GM12891 (cell line): ENCODE measurements around the gene ZC2HC1B.

Source experiments
- PAX5 ChIP-seq: IDR thresholded peaks from 2 replicates; pipeline ENCODE4 v1.6.1; 2011; ENCODE audit warnings: low read length, moderate library complexity, mild to moderate bottlenecking; ENCODE audit not compliant: insufficient read depth, severe bottlenecking
- POLR2A ChIP-seq: IDR thresholded peaks from 2 replicates; pipeline ENCODE4 v1.6.1; 2011; ENCODE audit warnings: low read depth, low read length, control low read depth
- POLR2AphosphoS5 ChIP-seq: IDR thresholded peaks from 2 replicates; pipeline ENCODE4 v1.6.1; 2011; ENCODE audit warnings: low read depth, low read length, control low read depth
- POU2F2 ChIP-seq: IDR thresholded peaks from 2 replicates; pipeline ENCODE4 v1.6.1; 2011; ENCODE audit warnings: low read depth, mild to moderate bottlenecking, control low read depth, low read length, moderate library complexity
- SPI1 ChIP-seq: IDR thresholded peaks from 2 replicates; pipeline ENCODE4 v1.6.1; 2011; ENCODE audit warnings: low read depth, low read length, control low read depth
- TAF1 ChIP-seq: IDR thresholded peaks from 2 replicates; pipeline ENCODE4 v1.6.1; 2011; ENCODE audit warnings: low read depth, low read length, control low read depth

- TF ChIP-seq POLR2AphosphoS5 (no peak), POLR2A (no peak), SPI1 (no peak), TAF1 (no peak), PAX5 (no peak), POU2F2 (no peak)
Measured at GRCh38 chr6:143859891-143860660, 4.2 kb upstream of the ZC2HC1B start.
